Activated CD4-positive, CD25-positive, alpha-beta regulatory T cell (primary cell): ENCODE data around the gene CHRNE.

Experiments
- DNase-seq, 4 experiments: peaks; one replicate each; lab custom pipeline; 2025; lab: John Stamatoyannopoulos, UW

CHRNE gene

DNA sequence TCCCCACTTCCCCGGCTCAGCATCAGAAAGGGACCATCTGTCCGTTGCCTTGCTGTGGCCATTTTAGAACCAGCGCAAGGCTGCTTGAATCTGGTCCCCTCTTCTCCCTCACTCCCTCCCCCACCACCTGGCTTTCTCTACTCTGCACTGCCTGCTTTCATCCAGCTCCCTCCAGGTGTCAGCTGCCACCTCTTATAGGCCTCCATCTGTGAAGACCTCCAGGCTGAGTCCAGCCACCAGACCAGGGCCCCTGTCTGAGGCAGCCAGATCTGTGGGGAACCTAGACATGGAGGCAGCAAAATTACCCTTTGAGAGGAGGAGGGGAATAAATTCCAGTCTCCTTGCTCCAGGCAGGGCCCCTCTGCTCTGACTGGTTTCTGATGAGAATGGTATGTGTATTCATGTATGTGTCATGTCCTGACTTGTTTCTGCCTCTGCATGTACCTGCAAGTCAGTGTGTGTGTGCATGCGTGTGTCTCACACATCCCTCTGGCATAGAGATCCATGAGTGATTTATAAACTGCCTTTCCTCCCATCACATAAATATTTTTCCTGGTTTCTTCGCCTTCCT is 48.7 kb downstream of the CHRNE start:
- DNase-seq, result no peak

GRCh38 chr17:4853208-4853671 is 49.7 kb downstream of the CHRNE start:
- no peak for DNase-seq

DNA sequence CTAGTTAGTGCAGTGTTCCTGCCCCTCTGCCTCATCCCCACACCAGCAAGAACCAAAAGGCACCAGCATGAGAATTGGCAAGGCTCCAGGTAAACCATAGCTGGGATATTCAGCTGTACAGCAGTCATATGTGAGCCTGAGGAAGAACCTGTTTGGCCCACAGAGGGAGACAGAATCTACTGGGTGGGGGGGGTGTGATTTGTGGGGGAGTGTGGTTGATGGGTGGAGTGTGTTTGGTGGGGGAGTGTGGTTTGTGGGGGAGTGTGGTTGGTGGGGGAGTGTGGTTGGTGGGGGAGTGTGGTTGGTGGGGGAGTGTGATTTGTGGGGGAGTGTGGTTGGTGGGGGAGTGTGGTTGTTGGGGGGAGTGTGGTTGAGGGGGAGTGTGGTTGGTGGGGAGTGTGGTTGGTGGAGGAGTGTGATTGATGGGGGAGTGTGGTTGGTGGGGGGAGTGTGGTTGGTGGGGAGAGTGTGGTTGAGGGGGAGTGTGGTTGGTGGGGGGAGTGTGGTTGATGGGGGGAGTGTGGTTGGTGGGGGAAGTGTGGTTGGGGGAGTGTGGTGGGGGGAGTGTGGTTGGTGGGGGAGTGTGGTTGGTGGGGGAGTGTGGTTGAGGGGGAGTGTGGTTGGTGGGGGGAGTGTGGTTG is 50.2 kb downstream of the CHRNE start:
- DNase-seq, result no peak

GRCh38 chr17:4851084-4851483 is 51.8 kb downstream of the CHRNE start:
- no peak for DNase-seq

- DNase-seq, result no peak
Measured at GRCh38 chr17:4850246-4850645, 52.7 kb downstream of the CHRNE start.

GRCh38 chr17:4849011-4849536 is 53.8 kb downstream of the CHRNE start:
- no peak for DNase-seq
